Naive B cell (primary cell): ENCODE results near the gene ZNF670. TPM values are rescaled to one million over a fixed set of nuclear protein-coding genes. Genes with fewer than 3 reads are reported as not detected.
"Not testable (repeated sequence)": the region's sequence is repeated elsewhere in the genome, so short reads cannot be mapped to it uniquely, and the experiment has no call there.

Experiments used
- ATAC-seq, 2 donors: fragments of 150-1000 bp; cut with Tn5 transposase; 2 replicates each; pipeline ENCODE4 v1.10.0; 2021; ENCODE audit warnings: low read depth in 2 of 2, mild to moderate bottlenecking in 2 of 2, moderate library complexity in 2 of 2
- DNase-seq: peaks from one replicate; pipeline ENCODE4 v3.0.0; 2022
- H3K27ac Mint-ChIP-seq, 6 donors: one replicate each; pipeline ENCODE4 v1.8.0; 2020 to 2022; ENCODE audit warnings: mild to moderate bottlenecking in 6 of 6, mixed read lengths in 6 of 6, moderate library complexity in 5 of 6, inconsistent platforms in 2 of 6
- H3K27me3 Mint-ChIP-seq, 3 donors: one replicate each; pipeline ENCODE4 v1.8.0; 2021 to 2022; ENCODE audit warnings: mixed read lengths in 3 of 3, mild to moderate bottlenecking in 1 of 3
- H3K36me3 Mint-ChIP-seq, 2 donors: one replicate each; pipeline ENCODE4 v1.8.0; 2020 to 2022; ENCODE audit warnings: mixed read lengths in 2 of 2, inconsistent platforms in 1 of 2, mild to moderate bottlenecking in 1 of 2
- H3K4me1 Mint-ChIP-seq, 3 donors: one replicate each; pipeline ENCODE4 v1.8.0; 2020 to 2022; ENCODE audit warnings: mixed read lengths in 3 of 3, inconsistent platforms in 1 of 3, mild to moderate bottlenecking in 1 of 3, moderate library complexity in 1 of 3
- H3K4me3 Mint-ChIP-seq, 8 donors: one replicate each; pipeline ENCODE4 v1.8.0; 2020 to 2022; ENCODE audit warnings: mild to moderate bottlenecking in 8 of 8, mixed read lengths in 8 of 8, moderate library complexity in 8 of 8, inconsistent platforms in 2 of 8
- H3K9me3 Mint-ChIP-seq, 7 donors: one replicate each; pipeline ENCODE4 v1.8.0; 2020 to 2022; ENCODE audit warnings: mixed read lengths in 7 of 7, mild to moderate bottlenecking in 5 of 7, inconsistent platforms in 2 of 7, moderate library complexity in 1 of 7
- polyA plus RNA-seq, 6 donors: library from polyadenylated mRNA; unstranded; fragments of 300-500 nt; fragmentation: Illumina TruSeq; gene quantifications; one replicate each; pipeline ENCODE4 v1.2.3, GENCODE V29; 2021; ENCODE audit warnings: low read depth in 6 of 6

Gene ZNF670
- polyA plus RNA-seq, 6 donors from 2014 or later, result 1.8 to 5.0 (median 3.7) TPM

DNA sequence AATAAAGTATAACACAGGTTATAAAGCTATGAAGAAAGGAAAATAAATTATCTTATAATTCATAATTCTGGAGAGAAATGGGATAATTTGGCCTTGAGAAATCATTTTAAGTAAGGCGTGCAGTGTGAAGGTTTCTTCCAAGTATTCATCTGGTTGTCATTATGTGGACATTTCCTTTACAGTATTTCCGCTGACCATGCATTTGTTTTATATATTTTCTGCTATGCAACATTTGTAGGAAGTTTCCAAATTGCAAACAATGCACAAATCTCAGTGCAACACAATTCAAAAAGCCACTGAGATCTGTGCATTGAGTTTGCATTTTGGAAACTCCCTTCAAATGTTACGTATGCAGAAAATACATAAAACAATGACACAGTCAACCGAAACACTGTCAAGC, 17.8 kb downstream of the ZNF670 start:
- H3K27me3 Mint-ChIP-seq, result no peaks in the 10 kb centered on the region
- H3K4me1 Mint-ChIP-seq, result peaks cover 10 to 27% (median 17%) of the 10 kb centered on the region in 3 donors

GRCh38 chr1:247056071-247056470, 22.5 kb downstream of the ZNF670 start:
- Mint-ChIP-seq H3K4me1 (peaks cover 4 to 22% (median 12%) of the 10 kb centered on the region in 3 donors), H3K36me3 (peaks cover 38 to 62% of the 10 kb centered on the region in 2 donors), H3K4me3 (no peak overlapping the region), H3K27me3 (no peaks in the 10 kb centered on the region), H3K9me3 (peaks cover 9 to 89% (median 81%) of the 10 kb centered on the region in 7 donors), H3K27ac (no peak overlapping the region)
- DNase-seq (no peak), ATAC-seq (no peak)

More for the DNA sequence above, 17.8 kb downstream of the ZNF670 start:
- H3K27ac Mint-ChIP-seq, result no peak overlapping the region
- DNase-seq (no peak), ATAC-seq (no peak)
- H3K4me3 Mint-ChIP-seq, result no peak overlapping the region
- H3K9me3 Mint-ChIP-seq, result peaks cover 5 to 67% (median 53%) of the 10 kb centered on the region in 7 donors
- H3K36me3 Mint-ChIP-seq, result peaks cover 38 to 49% of the 10 kb centered on the region in 2 donors

- DNase-seq (no peak), ATAC-seq (no peak)
- Mint-ChIP-seq H3K9me3 (peaks cover 13 to 93% (median 85%) of the 10 kb centered on the region in 7 donors), H3K4me1 (peaks cover 4 to 22% (median 12%) of the 10 kb centered on the region in 3 donors), H3K4me3 (peak overlapping the region in 1 of 8 donors; percentile 47), H3K27ac (no peak overlapping the region), H3K36me3 (peaks cover 43 to 56% of the 10 kb centered on the region in 2 donors), H3K27me3 (no peaks in the 10 kb centered on the region)
These were observed 23.6 kb downstream of the ZNF670 start for GRCh38 chr1:247054992-247055415.

GRCh38 chr1:247047702-247048101, 30.9 kb downstream of the ZNF670 start:
- Mint-ChIP-seq H3K9me3 (peaks cover 29 to 97% (median 91%) of the 10 kb centered on the region in 7 donors), H3K4me1 (peaks cover 0 to 4% (median 0%) of the 10 kb centered on the region in 3 donors), H3K27me3 (no peaks in the 10 kb centered on the region), H3K27ac (no peak overlapping the region), H3K4me3 (no peak overlapping the region), H3K36me3 (peaks cover 59 to 67% of the 10 kb centered on the region in 2 donors)
- no peak for ATAC-seq
- DNase-seq, result no peak

GRCh38 chr1:247047260-247047659, 31.4 kb downstream of the ZNF670 start:
- Mint-ChIP-seq H3K4me3 (no peak overlapping the region), H3K27ac (no peak overlapping the region)

DNA sequence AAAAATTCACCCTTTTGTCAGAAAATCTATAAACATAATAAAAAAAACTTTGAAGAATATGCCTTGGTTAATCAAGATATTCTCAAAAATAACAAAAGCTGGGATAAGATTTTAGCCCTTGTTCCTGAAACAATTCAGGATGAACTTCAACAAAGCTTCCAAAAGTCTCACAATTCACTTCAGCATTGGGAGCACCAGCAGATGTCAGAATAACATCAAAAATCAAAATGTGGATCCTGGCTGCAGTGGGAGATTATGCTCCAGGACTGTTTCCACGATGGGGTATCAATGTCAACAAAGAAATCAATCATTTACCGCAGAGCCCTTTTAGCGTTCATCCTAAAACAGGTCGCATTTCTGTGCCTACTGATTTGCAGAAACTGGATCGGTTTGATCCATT, 35.2 kb downstream of the ZNF670 start:
- no peak for DNase-seq
- no peak overlapping the region for H3K4me3 Mint-ChIP-seq
- no peaks in the 10 kb centered on the region for H3K27me3 Mint-ChIP-seq
- peaks cover 57% of the 10 kb centered on the region in 2 donors for H3K36me3 Mint-ChIP-seq
- H3K9me3 Mint-ChIP-seq, result peaks cover 22 to 94% (median 84%) of the 10 kb centered on the region in 7 donors
- no peak overlapping the region for H3K27ac Mint-ChIP-seq
- peaks cover 0 to 4% (median 0%) of the 10 kb centered on the region in 3 donors for H3K4me1 Mint-ChIP-seq
- ATAC-seq, result no peak

More at GRCh38 chr1:247047260-247047659, 31.4 kb downstream of the ZNF670 start:
- no peak for ATAC-seq
- H3K27me3 Mint-ChIP-seq, result no peaks in the 10 kb centered on the region
- peaks cover 0 to 4% (median 0%) of the 10 kb centered on the region in 3 donors for H3K4me1 Mint-ChIP-seq
- peaks cover 31 to 97% (median 91%) of the 10 kb centered on the region in 7 donors for H3K9me3 Mint-ChIP-seq
- DNase-seq, result no peak
- H3K36me3 Mint-ChIP-seq, result peaks cover 58 to 72% of the 10 kb centered on the region in 2 donors

GRCh38 chr1:247037511-247038320, 40.9 kb downstream of the ZNF670 start:
- H3K4me1 Mint-ChIP-seq, result no peaks in the 10 kb centered on the region
- ATAC-seq (no peak), DNase-seq (no peak)
- no peaks in the 10 kb centered on the region for H3K27me3 Mint-ChIP-seq
- H3K36me3 Mint-ChIP-seq, result peaks cover 45 to 59% of the 10 kb centered on the region in 2 donors
- peaks cover 10 to 93% (median 78%) of the 10 kb centered on the region in 7 donors for H3K9me3 Mint-ChIP-seq
- no peak overlapping the region for H3K27ac Mint-ChIP-seq
- no peak overlapping the region for H3K4me3 Mint-ChIP-seq

GRCh38 chr1:247032306-247032705, 46.3 kb downstream of the ZNF670 start:
- H3K27me3 Mint-ChIP-seq, H3K4me1 Mint-ChIP-seq, H3K27ac Mint-ChIP-seq, ATAC-seq, DNase-seq, H3K4me3 Mint-ChIP-seq: not testable (repeated sequence)
- Mint-ChIP-seq H3K9me3 (peaks cover 10 to 77% (median 71%) of the 10 kb centered on the region in 7 donors), H3K36me3 (peaks cover 26 to 34% of the 10 kb centered on the region in 2 donors)

Other genes with a start within 250 kb of the ZNF670 start
- 10 to 100 TPM in 4 of 6 donors, 1 to 10 TPM in 2; 6.5 to 20.1 (median 11.1) TPM for gene AHCTF1, start 146.9 kb downstream of the ZNF670 start, polyA plus RNA-seq
- under 1 TPM in 1 of 6 donors, not detected in 5; 0.08 TPM for gene ZNF695, start 70.8 kb downstream of the ZNF670 start, polyA plus RNA-seq
- gene ZNF669, start 25.5 kb upstream of the ZNF670 start, polyA plus RNA-seq, result 10 to 100 TPM; 40.1 to 82.0 (median 63.6) TPM
- 10 to 100 TPM in 5 of 6 donors, 1 to 10 TPM in 1; 7.9 to 17.5 (median 10.6) TPM for gene ZNF124, start 93.2 kb upstream of the ZNF670 start, polyA plus RNA-seq
- gene VN1R5, start 177.3 kb upstream of the ZNF670 start, polyA plus RNA-seq, result not detected